ENCODE data around the gene UTRN. TPM values are rescaled to one million over a fixed set of nuclear protein-coding genes. Genes with fewer than 3 reads are reported as not detected.

Gene UTRN
- total RNA-seq, 2 donors from 2014 or later = 163 to 243 TPM

GRCh38 chr6:144283646-144284477 lies 1.3 kb upstream of the UTRN start:
- no peaks in the 10 kb centered on the region for H3K27me3 ChIP-seq (replicated peaks; ENCODE audit: insufficient read depth)
- H3K4me3 ChIP-seq = peak overlapping the region; percentile 83
- H3K36me3 ChIP-seq = no peaks in the 10 kb centered on the region
- peaks cover 15 to 18% of the 10 kb centered on the region in 2 donors for H3K4me1 ChIP-seq (ENCODE audit: control insufficient read depth in 1 of 2, low read depth in 2 of 2)
- ATAC-seq (ENCODE audit: insufficient number of reproducible peaks, low FRiP score, low read depth) = no peak
- no peak for TF ChIP-seq CTCF (IDR thresholded peaks at IDR 0.05)
- no peak for DNase-seq (ENCODE audit: low spot score)
- H3K27ac ChIP-seq = peak overlapping the region; percentile 92 to 95
- no peaks in the 10 kb centered on the region for H3K9me3 ChIP-seq

GRCh38 chr6:144284478-144284782 lies 705 bp upstream of the UTRN start:
- Histone ChIP-seq H3K36me3 (no peaks in the 10 kb centered on the region), H3K27me3 (replicated peaks; ENCODE audit: insufficient read depth) (no peaks in the 10 kb centered on the region), H3K9me3 (no peaks in the 10 kb centered on the region), H3K27ac (peak overlapping the region; percentile 92 to 95), H3K4me1 (ENCODE audit: control insufficient read depth in 1 of 2, low read depth in 2 of 2) (peaks cover 15 to 18% of the 10 kb centered on the region in 2 donors), H3K4me3 (peak overlapping the region; percentile 83)
- DNase-seq (ENCODE audit: low spot score) (no peak), ATAC-seq (ENCODE audit: insufficient number of reproducible peaks, low FRiP score, low read depth) (no peak)
- no peak for TF ChIP-seq CTCF (IDR thresholded peaks at IDR 0.05)

- no peaks in the 10 kb centered on the region for H3K27me3 ChIP-seq (replicated peaks; ENCODE audit: insufficient read depth)
- no peak for TF ChIP-seq CTCF (IDR thresholded peaks at IDR 0.05)
- peak overlapping the region; percentile 83 for H3K4me3 ChIP-seq
- H3K4me1 ChIP-seq (ENCODE audit: control insufficient read depth in 1 of 2, low read depth in 2 of 2) = peaks cover 15 to 18% of the 10 kb centered on the region in 2 donors
- DNase-seq (ENCODE audit: low spot score) (no peak), ATAC-seq (ENCODE audit: insufficient number of reproducible peaks, low FRiP score, low read depth) (no peak)
- H3K36me3 ChIP-seq = no peaks in the 10 kb centered on the region
- H3K27ac ChIP-seq = peak overlapping the region; percentile 92 to 95
- H3K9me3 ChIP-seq = no peaks in the 10 kb centered on the region
Observed at GRCh38 chr6:144285548-144285797, 338 bp downstream of the UTRN start.

- ATAC-seq (ENCODE audit: insufficient number of reproducible peaks, low FRiP score, low read depth) (peak; percentile 37), DNase-seq (ENCODE audit: low spot score) (peak; percentile 36)
- Histone ChIP-seq H3K9me3 (no peaks in the 10 kb centered on the region), H3K27ac (peak overlapping the region; percentile 92 to 95), H3K27me3 (replicated peaks; ENCODE audit: insufficient read depth) (no peaks in the 10 kb centered on the region), H3K4me1 (ENCODE audit: control insufficient read depth in 1 of 2, low read depth in 2 of 2) (peaks cover 15 to 18% of the 10 kb centered on the region in 2 donors), H3K4me3 (peak overlapping the region; percentile 83), H3K36me3 (no peaks in the 10 kb centered on the region)
- TF ChIP-seq CTCF (IDR thresholded peaks at IDR 0.05) = no peak
Observed at GRCh38 chr6:144285798-144286502, 815 bp downstream of the UTRN start.

- peaks cover 15 to 22% of the 10 kb centered on the region in 2 donors for H3K4me1 ChIP-seq (ENCODE audit: control insufficient read depth in 1 of 2, low read depth in 2 of 2)
- no peak for ATAC-seq (ENCODE audit: insufficient number of reproducible peaks, low FRiP score, low read depth)
- no peaks in the 10 kb centered on the region for H3K36me3 ChIP-seq
- H3K27me3 ChIP-seq (replicated peaks; ENCODE audit: insufficient read depth) = no peaks in the 10 kb centered on the region
- no peak for TF ChIP-seq CTCF (IDR thresholded peaks at IDR 0.05)
- H3K9me3 ChIP-seq = no peaks in the 10 kb centered on the region
- peak overlapping the region; percentile 83 for H3K4me3 ChIP-seq
- DNase-seq (ENCODE audit: low spot score) = peak; percentile 21
- peak overlapping the region; percentile 92 to 95 for H3K27ac ChIP-seq
Observed at GRCh38 chr6:144286503-144287393, 1.6 kb downstream of the UTRN start.

Measured in thoracic aorta (tissue), 2 donors.